Urinary bladder (tissue), 4 donors: ENCODE results near the gene ELOVL4. TPM values are rescaled to one million over a fixed set of nuclear protein-coding genes. Genes with fewer than 3 reads are reported as not detected.

ENCODE experiments used
- DNase-seq: peaks from one replicate; pipeline ENCODE4 v3.0.0-alpha.2; 2015; ENCODE audit errors: extremely low spot score
- H3K27ac ChIP-seq: one replicate; pipeline ENCODE4 v1.5.1; 2013; ENCODE audit warnings: low read depth, mild to moderate bottlenecking, moderate library complexity
- H3K36me3 ChIP-seq: one replicate; pipeline ENCODE4 v1.6.1; 2013; ENCODE audit warnings: mild to moderate bottlenecking, moderate library complexity; ENCODE audit not compliant: insufficient read depth
- H3K4me1 ChIP-seq: one replicate; pipeline ENCODE4 v1.6.1; 2013; ENCODE audit warnings: mild to moderate bottlenecking, moderate library complexity; ENCODE audit not compliant: insufficient read depth
- H3K4me3 ChIP-seq: one replicate; pipeline ENCODE4 v1.5.1; 2013; ENCODE audit warnings: low read depth, low read length
- WGBS: extraction: QIAGEN DNeasy Blood & Tissue Kit; methylation state at CpG from one replicate; pipeline ENCODE4 v1.1.7; 2013; 5-methylcytosine and 5-hydroxymethylcytosine counted together
- polyA plus RNA-seq: library from polyadenylated mRNA; stranded (reverse); fragments of 200-250 nt; gene quantifications from one replicate; pipeline ENCODE4 v1.2.3, GENCODE V29; 2013
- total RNA-seq: library from RNA; depleted of rRNA; stranded (reverse); fragments of >200 nt; gene quantifications from one replicate; pipeline ENCODE4 v1.2.3, GENCODE V29; 2014
- donor health status: healthy with polysubstance abuse.
- donor health status: healthy.

Gene ELOVL4
- total and polyA plus RNA-seq, 2 donors, result 3.2 to 9.3 TPM

DNA sequence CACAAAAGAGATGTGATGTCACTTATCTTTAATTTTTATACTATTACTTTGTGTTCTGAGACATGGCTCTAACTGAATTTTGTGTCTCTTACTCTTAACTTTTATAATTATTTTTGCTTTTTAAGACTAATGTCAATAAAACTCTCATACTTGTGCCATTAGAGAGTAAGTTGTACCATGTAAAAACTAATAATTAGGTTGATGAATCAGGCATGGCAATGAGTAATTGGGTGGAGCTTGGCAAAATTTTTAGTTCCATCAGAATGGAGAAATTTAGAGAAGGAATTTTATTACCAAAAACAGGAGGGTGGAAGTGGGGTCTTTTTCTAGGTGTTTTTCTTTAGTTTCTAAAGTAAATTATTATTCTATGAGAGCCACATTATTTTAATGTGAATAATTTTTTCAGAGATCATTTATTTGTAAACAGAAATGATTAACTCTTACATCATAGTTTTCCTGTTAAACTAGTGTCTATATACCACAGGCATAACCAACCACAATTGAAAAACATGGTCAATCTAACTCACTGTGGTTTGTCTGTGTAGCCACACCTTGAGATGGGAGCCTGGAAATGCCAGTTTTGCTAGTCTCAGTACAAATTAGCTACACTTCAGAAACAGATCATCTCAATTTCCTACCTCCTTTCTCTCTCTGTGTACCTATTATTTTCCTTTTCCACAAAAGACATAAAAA is 51.8 kb downstream of the ELOVL4 start:
- no peaks in the 10 kb centered on the region for H3K4me1 ChIP-seq
- no peak overlapping the region for H3K27ac ChIP-seq
- H3K36me3 ChIP-seq, result no peaks in the 10 kb centered on the region
- no peak overlapping the region for H3K4me3 ChIP-seq
- DNase-seq, result no peak

DNA sequence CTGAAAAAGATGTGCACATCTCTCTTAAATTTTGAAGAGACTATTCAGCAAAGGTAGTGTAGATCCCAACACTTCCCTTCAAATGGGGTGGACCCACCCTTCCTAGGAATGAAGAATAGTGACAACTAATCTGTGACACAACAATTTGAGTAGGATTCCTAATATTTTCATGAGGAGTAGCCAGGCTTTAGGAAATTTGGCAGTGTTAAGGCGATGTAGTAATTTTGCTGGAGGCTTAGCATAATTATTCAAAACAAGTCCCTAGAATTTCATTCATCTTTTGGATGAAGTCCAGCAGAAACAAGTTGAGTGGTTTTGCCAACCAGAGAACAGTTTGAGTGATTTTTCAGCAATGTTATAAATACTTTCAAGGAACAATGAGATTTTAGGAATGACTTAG is 52.4 kb downstream of the ELOVL4 start:
- 62% methylated on average over 1 of the region's 1 CpG for WGBS

DNA sequence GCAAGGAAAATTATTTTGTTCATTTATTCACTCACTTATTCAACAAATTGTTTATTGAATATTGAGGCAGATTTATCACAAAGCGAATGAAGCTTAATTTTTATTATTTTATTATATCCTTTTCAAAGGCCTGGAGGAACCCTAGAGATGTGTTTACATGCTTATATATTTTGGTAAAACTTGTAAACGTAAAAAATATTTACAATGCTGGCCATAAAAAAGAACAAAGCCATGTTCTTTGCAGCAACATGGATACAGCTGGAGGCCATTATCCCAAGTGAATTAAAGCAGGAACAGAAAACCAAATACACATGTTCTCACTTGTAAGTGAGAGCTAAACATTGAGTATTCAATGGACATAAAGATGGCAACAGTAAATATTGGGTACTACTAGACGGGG is 58.8 kb downstream of the ELOVL4 start:
- no peak overlapping the region for H3K27ac ChIP-seq
- H3K4me3 ChIP-seq, result no peak overlapping the region
- 15% methylated on average over 3 of the region's 3 CpGs for WGBS
- no peak for DNase-seq
- H3K4me1 ChIP-seq, result no peaks in the 10 kb centered on the region
- no peaks in the 10 kb centered on the region for H3K36me3 ChIP-seq

More for the DNA sequence above, 52.4 kb downstream of the ELOVL4 start:
- H3K36me3 ChIP-seq, result no peaks in the 10 kb centered on the region
- no peak overlapping the region for H3K27ac ChIP-seq
- H3K4me1 ChIP-seq, result no peaks in the 10 kb centered on the region
- no peak overlapping the region for H3K4me3 ChIP-seq
- no peak for DNase-seq

DNA sequence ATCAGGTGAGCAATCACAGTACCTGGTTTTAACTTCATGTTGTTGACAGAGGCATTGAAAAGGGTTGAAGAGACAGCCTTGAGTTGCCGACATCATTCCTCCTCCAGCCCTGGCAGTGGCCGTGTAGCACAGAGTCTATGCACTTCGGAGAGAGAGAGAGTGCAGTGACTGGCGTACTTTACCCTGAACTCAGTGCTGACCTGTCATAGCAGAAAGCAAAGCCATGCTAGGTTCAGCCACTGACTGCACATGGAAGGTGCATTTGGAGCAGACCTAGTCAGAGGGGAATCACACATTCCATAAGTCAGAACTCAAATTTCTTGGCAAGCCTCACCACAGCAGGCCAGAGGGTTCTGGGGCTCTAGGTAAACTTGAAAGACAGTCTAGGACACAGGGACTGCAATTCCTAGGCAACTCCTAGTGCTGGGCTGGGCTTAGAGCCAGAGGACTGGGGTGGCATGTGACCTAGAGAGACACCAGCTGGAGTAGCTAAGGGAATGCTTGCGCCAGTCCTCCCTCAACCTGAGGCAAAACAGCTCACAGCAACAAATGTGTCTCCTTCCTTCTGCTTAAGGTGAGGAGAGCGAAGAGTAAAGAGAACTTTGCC is 69.1 kb downstream of the ELOVL4 start:
- no peaks in the 10 kb centered on the region for H3K4me1 ChIP-seq

DNA sequence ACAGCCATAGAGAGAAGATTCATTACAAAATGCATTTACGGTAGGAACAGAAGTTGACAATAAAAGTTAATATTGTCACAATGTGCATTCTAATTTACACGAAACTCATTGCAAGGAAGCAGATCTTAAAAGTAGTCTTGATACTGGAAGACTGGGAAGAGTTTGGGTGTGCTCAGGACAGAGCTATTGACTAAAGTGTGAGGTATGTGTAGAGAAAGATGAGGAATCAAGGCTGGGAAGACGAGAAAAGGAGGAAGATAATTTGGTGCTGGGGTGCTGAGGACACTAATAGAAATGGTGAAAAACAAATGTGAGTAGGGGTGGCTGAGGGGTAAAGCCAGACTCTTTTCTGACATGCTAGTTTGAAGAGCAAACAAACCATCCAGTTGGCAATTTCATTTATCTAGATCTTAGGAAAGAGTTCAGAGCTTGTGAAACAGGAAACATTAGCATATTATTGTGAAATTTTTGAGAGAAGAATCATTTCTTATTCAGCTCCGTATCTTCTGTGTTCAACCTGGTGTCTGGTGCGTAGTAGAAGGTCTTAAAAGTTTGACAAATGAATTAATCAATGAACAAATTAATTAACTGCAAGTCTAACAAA is 72.7 kb downstream of the ELOVL4 start:
- 78% methylated on average over 5 of the region's 5 CpGs for WGBS
- no peaks in the 10 kb centered on the region for H3K36me3 ChIP-seq
- H3K27ac ChIP-seq, result no peak overlapping the region
- no peaks in the 10 kb centered on the region for H3K4me1 ChIP-seq
- no peak for DNase-seq
- no peak overlapping the region for H3K4me3 ChIP-seq

More for the DNA sequence above, 69.1 kb downstream of the ELOVL4 start:
- 87% methylated on average over 6 of the region's 6 CpGs for WGBS
- no peak overlapping the region for H3K4me3 ChIP-seq
- no peak overlapping the region for H3K27ac ChIP-seq
- no peaks in the 10 kb centered on the region for H3K36me3 ChIP-seq
- DNase-seq, result no peak

DNA sequence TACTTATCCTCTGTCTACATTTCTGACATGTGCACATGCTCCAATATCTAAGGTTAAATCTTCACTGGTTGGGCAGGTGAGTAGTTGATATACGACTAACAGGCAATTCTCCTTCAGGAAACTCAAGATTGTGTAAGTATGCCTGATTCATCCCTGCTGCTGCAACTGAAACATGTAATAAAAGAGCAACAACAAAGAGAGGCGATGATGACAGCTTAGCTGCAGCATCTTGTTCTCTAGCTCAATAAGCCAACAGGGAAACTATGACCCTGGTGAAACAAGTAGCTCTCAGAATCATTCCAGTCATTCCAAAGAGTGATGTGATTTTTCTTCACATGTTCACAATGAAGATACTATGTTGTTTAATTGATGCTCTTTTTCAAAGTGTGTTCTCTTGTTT is 74.4 kb downstream of the ELOVL4 start:
- Histone ChIP-seq H3K36me3 (no peaks in the 10 kb centered on the region), H3K4me1 (no peaks in the 10 kb centered on the region), H3K27ac (no peak overlapping the region), H3K4me3 (no peak overlapping the region)
- DNase-seq, result no peak
- WGBS, result 58% methylated on average over 2 of the region's 2 CpGs

DNA sequence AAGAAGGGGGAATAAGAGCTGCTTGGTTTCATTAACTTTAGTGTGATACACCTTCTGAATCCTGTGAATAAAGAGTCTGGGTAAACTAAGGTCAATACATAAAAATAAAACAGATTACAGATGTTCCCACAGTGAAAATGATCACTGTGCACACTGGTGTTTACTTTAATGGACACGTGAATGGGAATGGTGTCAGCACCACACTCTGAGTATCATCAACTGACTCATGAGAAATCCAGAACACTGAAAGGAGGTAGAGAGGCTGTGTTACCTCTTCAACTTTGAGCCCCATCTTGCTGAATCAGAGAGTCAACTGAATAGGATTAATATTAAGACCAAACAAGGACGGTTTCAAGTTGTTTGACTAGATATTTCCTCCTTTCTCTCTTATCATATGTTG is 75.0 kb downstream of the ELOVL4 start:
- 30% methylated on average over 2 of the region's 2 CpGs for WGBS
- Histone ChIP-seq H3K36me3 (no peaks in the 10 kb centered on the region), H3K4me1 (no peaks in the 10 kb centered on the region), H3K4me3 (no peak overlapping the region), H3K27ac (no peak overlapping the region)
- no peak for DNase-seq

DNA sequence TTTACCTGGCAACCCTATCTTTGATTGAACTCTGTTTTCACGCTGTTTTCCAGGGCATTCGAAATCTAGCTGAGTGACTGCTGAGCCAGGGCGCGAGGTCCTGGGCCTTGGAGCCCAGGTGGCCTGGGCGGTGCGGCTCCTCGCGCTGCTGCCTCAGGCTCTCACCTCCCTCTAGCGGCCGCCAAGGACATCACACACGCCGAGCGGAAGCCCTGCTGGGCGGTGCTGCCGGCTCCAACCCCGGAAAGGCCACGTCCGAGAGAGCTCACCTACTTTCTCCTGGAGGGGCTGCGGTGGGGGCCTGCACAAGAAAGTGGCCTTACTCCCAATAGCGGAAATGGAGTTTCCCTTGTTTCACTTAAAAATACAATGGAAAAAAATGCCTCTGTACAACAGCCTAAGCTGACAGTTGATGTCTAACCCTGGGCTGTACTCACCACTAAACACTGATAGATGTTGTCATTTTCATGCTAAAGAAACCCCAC is 77.7 kb downstream of the ELOVL4 start:
- no peaks in the 10 kb centered on the region for H3K36me3 ChIP-seq
- DNase-seq, result peak; percentile 17
- H3K4me1 ChIP-seq, result no peaks in the 10 kb centered on the region
- 2% methylated on average over 20 of the region's 20 CpGs for WGBS
- H3K4me3 ChIP-seq, result no peak overlapping the region
- no peak overlapping the region for H3K27ac ChIP-seq

DNA sequence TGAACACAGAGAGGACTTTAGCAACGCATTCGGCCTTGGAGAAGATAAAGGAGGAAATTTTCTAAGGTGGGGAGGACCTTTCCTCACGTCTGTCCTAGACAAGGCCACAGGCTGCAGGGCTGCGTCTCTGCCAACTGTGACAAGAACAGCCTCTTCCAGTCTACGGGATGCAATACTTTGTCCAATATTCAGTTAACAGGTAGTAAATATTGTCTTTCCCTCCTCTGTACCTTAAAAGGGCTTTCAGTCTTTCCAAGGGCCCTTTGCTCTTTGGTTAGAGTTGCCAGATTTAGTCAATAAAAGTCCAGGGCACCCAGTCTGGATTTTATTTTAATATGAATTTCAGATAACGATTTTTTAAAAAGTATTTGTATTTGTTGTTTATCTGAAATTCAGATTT is 78.2 kb downstream of the ELOVL4 start:
- no peak overlapping the region for H3K4me3 ChIP-seq
- H3K4me1 ChIP-seq, result no peaks in the 10 kb centered on the region
- H3K36me3 ChIP-seq, result no peaks in the 10 kb centered on the region
- H3K27ac ChIP-seq, result no peak overlapping the region
- 79% methylated on average over 6 of the region's 6 CpGs for WGBS
- no peak for DNase-seq

DNA sequence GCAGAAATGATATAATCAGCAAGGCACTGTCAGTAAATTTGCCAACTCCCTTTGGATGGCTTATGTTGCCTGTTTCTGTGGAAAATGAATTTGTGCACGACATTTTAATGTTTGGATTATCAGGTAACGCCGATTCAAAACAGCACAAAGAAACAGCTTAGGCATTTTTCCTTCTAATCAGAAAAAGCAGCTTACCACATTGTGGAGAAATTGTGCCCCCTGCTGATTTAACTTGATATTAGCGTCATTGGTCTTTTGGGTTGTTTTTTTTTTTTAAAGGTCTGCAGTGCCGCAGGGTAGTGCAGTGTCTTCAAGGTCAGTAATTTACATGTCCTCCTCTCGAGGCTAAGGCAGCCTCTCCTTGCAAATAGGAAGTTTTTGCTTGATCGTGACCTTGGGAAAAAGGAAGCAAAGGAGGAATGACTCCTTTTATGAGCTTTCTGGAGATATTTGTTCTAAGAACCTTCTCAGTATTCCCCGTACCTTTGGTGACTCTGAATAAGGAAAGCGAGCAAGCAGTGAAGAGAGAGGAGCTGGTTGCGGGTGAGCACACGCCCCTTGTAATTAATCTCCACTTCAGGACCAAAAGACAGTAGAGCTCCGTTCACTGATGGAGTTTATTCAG is 79.1 kb downstream of the ELOVL4 start:
- Histone ChIP-seq H3K4me3 (no peak overlapping the region), H3K36me3 (no peaks in the 10 kb centered on the region), H3K4me1 (no peaks in the 10 kb centered on the region), H3K27ac (no peak overlapping the region)
- WGBS, result 37% methylated on average over 12 of the region's 12 CpGs
- DNase-seq, result peak; percentile 72

Other genes starting within 250 kb of the ELOVL4 start
- 21.9 TPM for gene TTK, start 57.1 kb upstream of the ELOVL4 start, total RNA-seq
- gene TTK, start 57.1 kb upstream of the ELOVL4 start, polyA plus RNA-seq, result 0.23 TPM
- gene BCKDHB, start 159.1 kb upstream of the ELOVL4 start, total RNA-seq, result 43.7 TPM
- gene BCKDHB, start 159.1 kb upstream of the ELOVL4 start, polyA plus RNA-seq, result 13.8 TPM